ENCODE measurements around the gene FAM193A. TPM values are rescaled to one million over a fixed set of nuclear protein-coding genes. Genes with fewer than 3 reads are reported as not detected.

Gene FAM193A
- total and polyA plus RNA-seq, 11 donors: 9.7 to 21.0 (median 16.3) TPM

DNA sequence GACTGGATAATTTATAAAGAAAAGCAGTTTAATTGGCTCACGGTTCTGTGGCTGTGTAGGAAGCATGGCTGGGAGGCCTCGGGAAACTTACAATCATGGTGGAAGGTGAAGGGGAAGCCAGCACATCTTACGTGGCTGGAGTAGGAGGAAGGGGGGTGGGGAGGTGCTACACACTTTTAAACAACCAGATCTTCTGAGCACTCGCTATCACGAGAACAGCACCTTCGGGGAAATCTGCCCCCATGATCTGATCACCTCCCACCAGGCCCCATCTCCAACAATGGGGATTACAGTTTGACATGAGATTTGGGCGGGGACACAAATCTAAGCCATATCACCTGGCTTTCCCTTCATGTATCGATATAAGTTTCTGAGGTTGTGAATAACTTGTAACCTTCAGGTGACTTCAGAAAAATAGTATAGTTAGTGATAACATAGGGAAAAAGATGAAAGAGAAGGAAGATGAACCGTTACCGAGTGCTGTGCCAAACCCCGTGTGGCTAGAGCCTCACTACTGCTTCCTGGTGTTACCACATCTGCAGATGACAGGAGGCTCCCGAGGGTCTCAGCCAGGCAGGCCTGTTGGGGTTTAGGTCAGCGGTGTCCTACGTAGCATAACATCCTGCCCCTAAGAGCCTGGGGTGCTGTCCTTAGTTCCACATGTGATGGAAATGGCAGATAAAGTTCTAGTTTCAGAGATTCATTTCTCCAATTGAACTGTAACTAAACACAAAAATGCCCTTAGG, 116.1 kb downstream of the FAM193A start:
- Histone ChIP-seq H3K4me3 (no peak overlapping the region), H3K27ac (no peak overlapping the region), H3K36me3 (peaks cover 0 to 91% (median 67%) of the 10 kb centered on the region in 9 donors), H3K27me3 (no peaks in the 10 kb centered on the region), H3K4me1 (no peaks in the 10 kb centered on the region), H3K9me3 (no peaks in the 10 kb centered on the region)
- DNase-seq (no peak), ATAC-seq (no peak)
- no peak for TF ChIP-seq POLR2A (IDR thresholded peaks at IDR 0.05)
- TF ChIP-seq, protein P1, sequence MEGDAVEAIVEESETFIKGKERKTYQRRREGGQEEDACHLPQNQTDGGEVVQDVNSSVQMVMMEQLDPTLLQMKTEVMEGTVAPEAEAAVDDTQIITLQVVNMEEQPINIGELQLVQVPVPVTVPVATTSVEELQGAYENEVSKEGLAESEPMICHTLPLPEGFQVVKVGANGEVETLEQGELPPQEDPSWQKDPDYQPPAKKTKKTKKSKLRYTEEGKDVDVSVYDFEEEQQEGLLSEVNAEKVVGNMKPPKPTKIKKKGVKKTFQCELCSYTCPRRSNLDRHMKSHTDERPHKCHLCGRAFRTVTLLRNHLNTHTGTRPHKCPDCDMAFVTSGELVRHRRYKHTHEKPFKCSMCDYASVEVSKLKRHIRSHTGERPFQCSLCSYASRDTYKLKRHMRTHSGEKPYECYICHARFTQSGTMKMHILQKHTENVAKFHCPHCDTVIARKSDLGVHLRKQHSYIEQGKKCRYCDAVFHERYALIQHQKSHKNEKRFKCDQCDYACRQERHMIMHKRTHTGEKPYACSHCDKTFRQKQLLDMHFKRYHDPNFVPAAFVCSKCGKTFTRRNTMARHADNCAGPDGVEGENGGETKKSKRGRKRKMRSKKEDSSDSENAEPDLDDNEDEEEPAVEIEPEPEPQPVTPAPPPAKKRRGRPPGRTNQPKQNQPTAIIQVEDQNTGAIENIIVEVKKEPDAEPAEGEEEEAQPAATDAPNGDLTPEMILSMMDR (IDR thresholded peaks at IDR 0.05): no peak
- WGBS, 4 donors: 81 to 90% (median 82%) methylated on average over 14 of the region's 14 CpGs
- intact Hi-C loops (cut with DNase I): loop anchor here in 1 of 10 donors (10.0 kb wide), 1 partner anchor 428 kb away; no protein-coding TSS in a partner anchor

DNA sequence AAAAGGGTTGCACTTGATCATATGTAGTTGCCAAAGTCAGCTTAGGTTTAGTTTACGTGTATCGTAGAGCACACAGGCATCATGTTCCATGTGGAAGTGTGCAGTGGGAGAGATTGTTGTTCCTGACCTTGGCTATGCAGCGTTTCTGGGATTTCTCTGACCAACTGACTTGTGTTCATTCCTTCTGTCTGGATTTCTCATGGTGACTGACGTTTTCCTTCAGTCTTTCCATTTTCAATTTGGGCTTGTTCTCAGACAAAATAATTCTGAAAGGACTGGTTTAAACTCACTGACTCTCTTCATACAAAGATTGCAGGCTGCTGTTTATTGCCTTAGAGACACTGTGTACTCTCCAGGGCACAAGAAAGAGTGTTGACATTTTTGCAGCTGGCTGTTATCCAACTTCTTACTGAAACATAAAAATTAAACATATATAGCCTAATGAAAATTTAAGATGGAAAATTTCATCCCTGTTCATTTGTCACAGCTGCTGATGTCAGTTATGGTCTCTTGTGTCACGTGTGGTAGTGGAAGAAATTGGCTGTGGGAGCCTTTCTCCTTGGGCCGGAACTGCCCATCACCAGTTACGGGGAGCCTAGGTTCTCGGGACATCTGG, 124.3 kb downstream of the FAM193A start:
- intact Hi-C loops (cut with DNase I): no loop called here
- TF ChIP-seq, protein P1 (IDR thresholded peaks at IDR 0.05): no peak
- TF ChIP-seq POLR2A (IDR thresholded peaks at IDR 0.05): no peak
- Histone ChIP-seq H3K4me3 (no peak overlapping the region), H3K4me1 (peaks cover 0 to 20% (median 9%) of the 10 kb centered on the region in 12 donors), H3K9me3 (no peaks in the 10 kb centered on the region), H3K27me3 (no peaks in the 10 kb centered on the region), H3K27ac (peak overlapping the region in 8 of 12 donors; percentile 0 to 72 (median 28)), H3K36me3 (peaks cover 0 to 99% (median 89%) of the 10 kb centered on the region in 9 donors)
- ATAC-seq (peak; percentile 54 to 67 (median 56)), DNase-seq (no peak)
- WGBS, 4 donors: 49 to 59% (median 54%) methylated on average over 8 of the region's 8 CpGs

DNA sequence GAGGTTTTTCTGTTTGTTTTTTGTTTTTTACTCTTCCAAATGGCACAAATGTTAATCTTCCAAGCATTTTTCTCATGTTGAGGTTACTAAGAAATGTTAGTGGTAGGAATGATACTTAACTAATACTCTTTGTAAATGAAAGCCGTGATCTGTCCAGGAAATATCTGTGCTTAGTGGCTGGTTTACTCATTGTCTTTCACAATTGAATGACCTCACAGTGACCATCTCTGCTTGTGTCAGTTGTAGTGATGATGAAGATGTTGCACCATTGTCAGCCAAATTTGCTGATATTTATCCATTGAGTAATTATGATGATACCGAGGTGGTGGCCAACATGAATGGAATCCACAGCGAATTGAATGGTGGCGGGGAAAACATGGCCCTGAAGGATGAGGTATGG, 126.2 kb downstream of the FAM193A start:
- intact Hi-C loops (cut with DNase I): no loop called here
- 89 to 93% (median 91%) methylated on average over 4 of the region's 4 CpGs for WGBS, 4 donors
- H3K4me1 ChIP-seq: peaks cover 0 to 30% (median 10%) of the 10 kb centered on the region in 12 donors
- H3K36me3 ChIP-seq: peaks cover 0 to 83% (median 78%) of the 10 kb centered on the region in 9 donors
- H3K4me3 ChIP-seq: no peak overlapping the region
- no peaks in the 10 kb centered on the region for H3K9me3 ChIP-seq
- no peaks in the 10 kb centered on the region for H3K27me3 ChIP-seq
- H3K27ac ChIP-seq: peak overlapping the region in 1 of 12 donors; percentile 72
- TF ChIP-seq, protein P1 (IDR thresholded peaks at IDR 0.05): no peak
- no peak for TF ChIP-seq POLR2A (IDR thresholded peaks at IDR 0.05)
- DNase-seq (no peak), ATAC-seq (no peak)

DNA sequence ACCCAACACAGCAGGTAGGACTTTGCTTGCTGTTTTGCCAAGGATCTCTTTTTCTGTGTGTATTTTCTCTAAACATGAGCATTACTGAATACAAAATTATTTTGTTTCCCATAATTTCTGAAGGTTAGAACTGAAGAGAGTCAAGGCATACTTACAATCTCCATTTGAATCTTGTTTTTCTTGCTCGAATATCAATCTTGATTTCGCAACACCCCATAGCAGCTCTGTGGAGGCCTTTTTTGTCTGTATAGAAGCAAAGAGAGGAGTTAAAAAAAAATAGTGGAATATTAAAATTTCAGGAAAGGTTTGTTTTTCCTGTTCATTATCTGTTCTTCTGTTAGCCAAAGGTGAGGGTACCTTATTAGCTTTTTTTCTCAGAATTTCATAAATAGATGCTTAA, 126.8 kb downstream of the FAM193A start:
- intact Hi-C loops (cut with DNase I): no loop called here
- Histone ChIP-seq H3K4me3 (no peak overlapping the region), H3K4me1 (peaks cover 0 to 34% (median 10%) of the 10 kb centered on the region in 12 donors), H3K36me3 (peaks cover 0 to 81% (median 71%) of the 10 kb centered on the region in 9 donors), H3K9me3 (no peaks in the 10 kb centered on the region), H3K27me3 (no peaks in the 10 kb centered on the region), H3K27ac (no peak overlapping the region)
- TF ChIP-seq, protein P1 (IDR thresholded peaks at IDR 0.05): no peak
- no peak for TF ChIP-seq POLR2A (IDR thresholded peaks at IDR 0.05)
- ATAC-seq: no peak
- DNase-seq: no peak
- 93 to 96% (median 94%) methylated on average over 2 of the region's 2 CpGs for WGBS, 4 donors
